ENCODE measurements around the gene ANKRD65. TPM values are rescaled to one million over a fixed set of nuclear protein-coding genes. Genes with fewer than 3 reads are reported as not detected.
"Not testable (repeated sequence)": the region's sequence is repeated elsewhere in the genome, so short reads cannot be mapped to it uniquely, and the experiment has no call there.

ANKRD65 gene
- total and polyA plus RNA-seq, 12 donors: 0.22 to 3.4 (median 1.6) TPM

GRCh38 chr1:1390675-1391074, 30.4 kb downstream of the ANKRD65 start:
- DNase-seq: no peak
- Histone ChIP-seq H3K36me3 (replicated peaks in 1 of 2) (peaks cover 0 to 100% of the 10 kb centered on the region in 2 donors), H3K4me3 (no peak overlapping the region), H3K27me3 (no peaks in the 10 kb centered on the region), H3K4me1 (replicated peaks in 1 of 2) (no peaks in the 10 kb centered on the region), H3K27ac (no peak overlapping the region), H3K9me3 (replicated peaks in 1 of 3) (no peaks in the 10 kb centered on the region)
- WGBS, 4 donors: 86 to 88% (median 87%) methylated on average over 12 of the region's 12 CpGs
- TF ChIP-seq CTCF (IDR thresholded peaks at IDR 0.05) (no peak), POLR2A (IDR thresholded peaks at IDR 0.05) (no peak)
- intact Hi-C loops (cut with DNase I): no loop called here

- H3K4me1 ChIP-seq (replicated peaks in 1 of 2): no peaks in the 10 kb centered on the region
- H3K27me3 ChIP-seq: no peaks in the 10 kb centered on the region
- intact Hi-C loops (cut with DNase I): no loop called here
- no peaks in the 10 kb centered on the region for H3K9me3 ChIP-seq (replicated peaks in 1 of 3)
- peaks cover 0 to 80% of the 10 kb centered on the region in 2 donors for H3K36me3 ChIP-seq (replicated peaks in 1 of 2)
- H3K27ac ChIP-seq: no peak overlapping the region
- TF ChIP-seq CTCF (IDR thresholded peaks at IDR 0.05): no peak
- no peak for TF ChIP-seq POLR2A (IDR thresholded peaks at IDR 0.05)
- DNase-seq: no peak
- 94 to 97% (median 96%) methylated on average over 16 of the region's 16 CpGs for WGBS, 4 donors
- H3K4me3 ChIP-seq: no peak overlapping the region
Observed at GRCh38 chr1:1388078-1388472, 33.0 kb downstream of the ANKRD65 start.

- Histone ChIP-seq H3K36me3 (replicated peaks in 1 of 2) (peaks cover 0 to 73% of the 10 kb centered on the region in 2 donors), H3K4me1 (replicated peaks in 1 of 2) (no peaks in the 10 kb centered on the region), H3K27ac (no peak overlapping the region), H3K27me3 (no peaks in the 10 kb centered on the region), H3K9me3 (replicated peaks in 1 of 3) (no peaks in the 10 kb centered on the region), H3K4me3 (no peak overlapping the region)
- WGBS, 4 donors: 94 to 95% (median 95%) methylated on average over 35 to 50 of the region's 50 CpGs
- no peak for TF ChIP-seq POLR2A (IDR thresholded peaks at IDR 0.05)
- no peak for TF ChIP-seq CTCF (IDR thresholded peaks at IDR 0.05)
- intact Hi-C loops (cut with DNase I): no loop called here
- no peak for DNase-seq
Observed at GRCh38 chr1:1387098-1388077, 33.7 kb downstream of the ANKRD65 start.

- DNase-seq: no peak
- Histone ChIP-seq H3K4me1 (replicated peaks in 1 of 2) (no peaks in the 10 kb centered on the region), H3K4me3 (no peak overlapping the region), H3K27me3 (no peaks in the 10 kb centered on the region), H3K36me3 (replicated peaks in 1 of 2) (peaks cover 0 to 58% of the 10 kb centered on the region in 2 donors), H3K27ac (no peak overlapping the region), H3K9me3 (replicated peaks in 1 of 3) (no peaks in the 10 kb centered on the region)
- 83 to 95% (median 91%) methylated on average over 4 to 8 of the region's 8 CpGs for WGBS, 4 donors
- TF ChIP-seq POLR2A (IDR thresholded peaks at IDR 0.05): no peak
- TF ChIP-seq CTCF (IDR thresholded peaks at IDR 0.05): no peak
- intact Hi-C loops (cut with DNase I): no loop called here
Observed at GRCh38 chr1:1385931-1386330, 35.1 kb downstream of the ANKRD65 start.

- WGBS, 4 donors: 95 to 96% (median 95%) methylated on average over 18 to 29 of the region's 29 CpGs
- H3K9me3 ChIP-seq (replicated peaks in 1 of 3); H3K4me3 ChIP-seq; H3K27me3 ChIP-seq; intact Hi-C loops (cut with DNase I); H3K4me1 ChIP-seq (replicated peaks in 1 of 2); H3K27ac ChIP-seq; DNase-seq: not testable (repeated sequence)
- peaks cover 0 to 53% of the 10 kb centered on the region in 2 donors for H3K36me3 ChIP-seq (replicated peaks in 1 of 2)
Observed at GRCh38 chr1:1385339-1385738, 35.7 kb downstream of the ANKRD65 start.
